ENCODE measurements around the gene ZNF195. TPM values are rescaled to one million over a fixed set of nuclear protein-coding genes. Genes with fewer than 3 reads are reported as not detected.

The ZNF195 gene
- total RNA-seq, 1 donor from 2014 or later, result 71.7 TPM

GRCh38 chr11:3381794-3382193, 2.8 kb upstream of the ZNF195 start:
- peaks cover 42% of the 10 kb centered on the region for H3K36me3 Mint-ChIP-seq (ENCODE audit: low read depth)
- H3K4me1 Mint-ChIP-seq, result peaks cover 27% of the 10 kb centered on the region
- peak overlapping the region; percentile 86 for H3K4me3 Mint-ChIP-seq
- peaks cover 16% of the 10 kb centered on the region for H3K9me3 Mint-ChIP-seq
- H3K27ac Mint-ChIP-seq (ENCODE audit: unreplicated experiment), result no peak overlapping the region
- DNase-seq (ENCODE audit: low read depth, low spot score), result no peak
- H3K27me3 Mint-ChIP-seq (ENCODE audit: low read depth), result peaks cover 3% of the 10 kb centered on the region
- TF ChIP-seq, protein P1, sequence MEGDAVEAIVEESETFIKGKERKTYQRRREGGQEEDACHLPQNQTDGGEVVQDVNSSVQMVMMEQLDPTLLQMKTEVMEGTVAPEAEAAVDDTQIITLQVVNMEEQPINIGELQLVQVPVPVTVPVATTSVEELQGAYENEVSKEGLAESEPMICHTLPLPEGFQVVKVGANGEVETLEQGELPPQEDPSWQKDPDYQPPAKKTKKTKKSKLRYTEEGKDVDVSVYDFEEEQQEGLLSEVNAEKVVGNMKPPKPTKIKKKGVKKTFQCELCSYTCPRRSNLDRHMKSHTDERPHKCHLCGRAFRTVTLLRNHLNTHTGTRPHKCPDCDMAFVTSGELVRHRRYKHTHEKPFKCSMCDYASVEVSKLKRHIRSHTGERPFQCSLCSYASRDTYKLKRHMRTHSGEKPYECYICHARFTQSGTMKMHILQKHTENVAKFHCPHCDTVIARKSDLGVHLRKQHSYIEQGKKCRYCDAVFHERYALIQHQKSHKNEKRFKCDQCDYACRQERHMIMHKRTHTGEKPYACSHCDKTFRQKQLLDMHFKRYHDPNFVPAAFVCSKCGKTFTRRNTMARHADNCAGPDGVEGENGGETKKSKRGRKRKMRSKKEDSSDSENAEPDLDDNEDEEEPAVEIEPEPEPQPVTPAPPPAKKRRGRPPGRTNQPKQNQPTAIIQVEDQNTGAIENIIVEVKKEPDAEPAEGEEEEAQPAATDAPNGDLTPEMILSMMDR (conservative IDR thresholded peaks at IDR 0.05), result no peak

DNA sequence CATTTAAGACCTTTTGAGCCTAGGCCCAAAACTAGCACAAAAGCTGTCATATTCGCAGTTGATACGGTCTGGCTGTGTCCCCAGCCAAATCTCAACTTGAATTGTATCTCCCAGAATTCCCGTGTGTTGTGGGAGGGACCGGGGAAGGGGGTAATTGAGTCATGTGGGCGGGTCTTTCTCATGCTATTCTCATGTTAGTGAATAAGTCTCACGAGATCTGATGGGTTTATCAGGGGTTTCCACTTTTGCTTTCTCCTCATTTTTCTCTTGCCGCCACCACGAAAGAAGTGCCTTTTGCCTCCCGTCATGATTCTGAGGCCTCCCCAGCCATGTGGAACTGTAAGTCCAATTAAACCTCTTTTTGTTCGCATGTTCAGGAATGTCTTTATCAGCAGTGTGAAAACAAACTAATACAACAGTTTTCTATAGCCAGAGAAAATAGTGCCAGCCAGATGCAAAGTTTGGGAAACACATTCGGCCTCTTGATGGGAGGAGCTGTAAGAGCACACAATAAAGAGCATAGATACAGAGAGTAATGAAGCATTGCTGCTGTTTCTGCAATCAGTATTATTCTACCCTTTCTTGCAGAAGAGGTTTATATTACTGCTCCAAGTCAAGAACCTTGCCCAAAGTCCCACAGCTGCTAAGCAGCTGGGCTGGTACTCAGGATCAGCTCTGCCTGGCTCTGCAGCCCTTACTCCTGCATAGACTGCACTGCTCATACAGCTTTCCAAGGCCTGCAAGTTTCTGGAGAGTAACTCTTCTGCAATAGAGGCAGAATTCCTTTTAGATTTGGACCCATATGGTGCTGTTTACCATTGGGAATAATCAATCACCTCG, 2.0 kb upstream of the ZNF195 start:
- no peak for DNase-seq (ENCODE audit: low read depth, low spot score)
- H3K36me3 Mint-ChIP-seq (ENCODE audit: low read depth), result peaks cover 44% of the 10 kb centered on the region
- H3K4me3 Mint-ChIP-seq, result peak overlapping the region; percentile 86

DNA sequence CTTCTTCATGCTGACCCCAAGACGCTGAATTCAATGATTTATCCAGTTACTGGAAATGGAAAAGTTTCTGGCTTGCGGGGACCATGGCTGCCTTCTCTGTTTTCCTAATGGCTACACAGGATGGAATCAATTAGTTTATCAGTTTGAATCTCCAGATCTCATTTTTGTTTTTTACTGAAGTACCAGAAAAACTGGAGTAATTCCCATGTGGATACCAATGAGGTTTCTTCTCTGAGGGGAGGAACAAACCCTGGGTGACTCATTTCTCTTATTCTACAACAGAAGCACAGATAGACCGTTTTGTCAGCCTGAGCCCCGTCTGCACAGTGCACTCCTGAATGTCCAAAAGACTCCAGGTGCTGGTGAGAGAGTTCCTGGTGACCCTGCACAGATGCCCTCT, 3.4 kb downstream of the ZNF195 start:
- Mint-ChIP-seq H3K4me3 (peak overlapping the region; percentile 65), H3K36me3 (ENCODE audit: low read depth) (peaks cover 78% of the 10 kb centered on the region), H3K27me3 (ENCODE audit: low read depth) (peaks cover 3% of the 10 kb centered on the region), H3K4me1 (peaks cover 40% of the 10 kb centered on the region), H3K9me3 (peaks cover 9% of the 10 kb centered on the region), H3K27ac (ENCODE audit: unreplicated experiment) (no peak overlapping the region)
- TF ChIP-seq, protein P1 (conservative IDR thresholded peaks at IDR 0.05), result no peak
- no peak for DNase-seq (ENCODE audit: low read depth, low spot score)

More for the DNA sequence above, 2.0 kb upstream of the ZNF195 start:
- Mint-ChIP-seq H3K27ac (ENCODE audit: unreplicated experiment) (no peak overlapping the region), H3K27me3 (ENCODE audit: low read depth) (peaks cover 3% of the 10 kb centered on the region), H3K4me1 (peaks cover 36% of the 10 kb centered on the region), H3K9me3 (peaks cover 9% of the 10 kb centered on the region)
- TF ChIP-seq, protein P1 (conservative IDR thresholded peaks at IDR 0.05), result no peak

- H3K9me3 Mint-ChIP-seq, result peaks cover 20% of the 10 kb centered on the region
- H3K27ac Mint-ChIP-seq (ENCODE audit: unreplicated experiment), result no peak overlapping the region
- H3K36me3 Mint-ChIP-seq (ENCODE audit: low read depth), result peaks cover 87% of the 10 kb centered on the region
Observed at GRCh38 chr11:3370311-3370870, 8.6 kb downstream of the ZNF195 start.

DNA sequence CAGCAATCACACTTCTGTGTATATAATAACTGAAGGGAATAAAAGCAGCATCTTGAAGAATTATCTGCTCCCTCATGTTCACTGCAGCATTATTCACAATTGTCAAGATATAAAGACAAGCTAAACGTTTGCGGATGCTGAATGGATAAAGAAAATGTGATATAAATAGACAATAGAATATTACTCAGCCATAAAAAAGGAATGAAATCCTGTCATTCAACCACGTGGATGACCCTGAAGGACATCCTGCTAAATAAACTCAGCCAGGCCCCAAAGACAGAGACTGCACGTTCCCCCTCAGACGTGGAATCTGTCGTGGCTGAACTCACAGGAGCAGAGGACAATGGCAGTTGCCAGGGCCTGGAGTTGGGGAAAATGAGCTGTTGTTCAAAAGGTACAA, 9.6 kb downstream of the ZNF195 start:
- no peak overlapping the region for H3K4me3 Mint-ChIP-seq
- TF ChIP-seq, protein P1 (conservative IDR thresholded peaks at IDR 0.05), result no peak
- H3K9me3 Mint-ChIP-seq, result peaks cover 25% of the 10 kb centered on the region
- H3K27ac Mint-ChIP-seq (ENCODE audit: unreplicated experiment), result no peak overlapping the region
- H3K4me1 Mint-ChIP-seq, result peaks cover under 1% of the 10 kb centered on the region
- DNase-seq (ENCODE audit: low read depth, low spot score), result no peak
- H3K36me3 Mint-ChIP-seq (ENCODE audit: low read depth), result peaks cover 87% of the 10 kb centered on the region
- H3K27me3 Mint-ChIP-seq (ENCODE audit: low read depth), result no peaks in the 10 kb centered on the region

More at GRCh38 chr11:3370311-3370870, 8.6 kb downstream of the ZNF195 start:
- Mint-ChIP-seq H3K4me3 (no peak overlapping the region), H3K4me1 (peaks cover 3% of the 10 kb centered on the region), H3K27me3 (ENCODE audit: low read depth) (no peaks in the 10 kb centered on the region)
- TF ChIP-seq, protein P1 (conservative IDR thresholded peaks at IDR 0.05), result no peak
- DNase-seq (ENCODE audit: low read depth, low spot score), result no peak
